Heart left ventricle (tissue), 13 donors: ENCODE measurements around the gene PIM2.

ENCODE experiments used
- CTCF ChIP-seq, 12 donors: fragments of 200-600 bp; sonication (generic) in 4 of 12; IDR thresholded peaks; one replicate each; pipeline versions ENCODE4 v1.5.0 to v1.8.0; 2018 to 2022; ENCODE audit warnings: antibody characterized with exemption in 12 of 12, mild to moderate bottlenecking in 5 of 12
- POLR2A ChIP-seq, 2 donors: fragments of 450-650 bp; IDR thresholded peaks; one replicate each; pipeline ENCODE4 v1.6.1; 2017; ENCODE audit warnings: antibody characterized with exemption in 2 of 2, mild to moderate bottlenecking in 2 of 2, moderate library complexity in 2 of 2
- donor health status: ischemic (EF 13 %, LVEDD 7.1; RV severe dilation, severe dysfunction).
- donor health status: DM: no; HTN: yes; CAD: no.
- donor health status: DM: no; HTN: no; CAD: no.
- donor health status: ischemic (EF 25% LVEDD 6.9; RV normal size, moderate dysfunction).
- donor health status: ischemic (EF 25% LVEDD 5.7; RV mildly dilated, moderate dysfunction).
- donor health status: ischemic (EF 35%, LVEDD 5.7; RV mildly dilated, moderate dysfunction).
- donor health status: nonischemic (EF 11% LVEDD 7.7; RV severe dilation, severe dysfunction).
- donor health status: DM: yes; HTN: yes; CAD: no.
- donor health status: PGD.
- donor health status: ischemic (EF 29% LVEDD 5.4; RV normal size, mild dysfunction).
- donor health status: nonischemic (EF 23%, LVEDD 6.1; RV moderate dilation, normal function).

- TF ChIP-seq CTCF (IDR thresholded peaks at IDR 0.05), result no peak
- no peak for TF ChIP-seq POLR2A (IDR thresholded peaks at IDR 0.05)
These were observed 9.0 kb upstream of the PIM2 start for GRCh38 chrX:48927736-48928382.
